WTC11 (cell line): ENCODE results near the gene AFF3. TPM values are rescaled to one million over a fixed set of nuclear protein-coding genes. Genes with fewer than 3 reads are reported as not detected.

Source experiments
- ATAC-seq: fragments of 200-7000 bp; cut with Tn5 transposase; 2 replicates; pipeline ENCODE4 v1.10.0; 2021; ENCODE audit warnings: mild to moderate bottlenecking, moderate library complexity
- CTCF ChIA-PET: fragments of 300-600 bp; sonication (Branson Sonifier 250); formaldehyde crosslinking; loops from one replicate; lab custom pipeline; 2021; ENCODE audit warnings: antibody characterized with exemption; lab: Charles Lee
- POLR2A ChIA-PET: fragments of 350-600 bp; sonication (Branson Sonifier 250); formaldehyde crosslinking; loops from one replicate; lab custom pipeline; 2021; ENCODE audit warnings: antibody characterized with exemption; lab: Charles Lee
- DNase-seq: peaks from one replicate; pipeline ENCODE4 v3.0.0; 2021; ENCODE audit warnings: low spot score
- H3K27ac Mint-ChIP-seq: 2 replicates; pipeline ENCODE4 v1.8.0; 2021; ENCODE audit warnings: mixed read lengths
- H3K27me3 Mint-ChIP-seq: 2 replicates; pipeline ENCODE4 v1.8.0; 2021; ENCODE audit warnings: low read depth, mild to moderate bottlenecking, moderate library complexity, mixed read lengths
- H3K36me3 Mint-ChIP-seq: 2 replicates; pipeline ENCODE4 v1.8.0; 2021; ENCODE audit warnings: mixed read lengths
- H3K4me1 Mint-ChIP-seq: 2 replicates; pipeline ENCODE4 v1.8.0; 2022; ENCODE audit warnings: mixed read lengths
- H3K4me3 Mint-ChIP-seq: 2 replicates; pipeline ENCODE4 v1.8.0; 2021; ENCODE audit warnings: mild to moderate bottlenecking, moderate library complexity, mixed read lengths
- H3K9me3 Mint-ChIP-seq: 2 replicates; pipeline ENCODE4 v1.8.0; 2021; ENCODE audit warnings: mixed read lengths
- ARID4B ChIP-seq: sonication (generic); formaldehyde crosslinking; IDR thresholded peaks from 2 replicates; pipeline ENCODE4 v1.8.0; 2023; ENCODE audit warnings: missing genetic modification reagents, mild to moderate bottlenecking, borderline replicate concordance
- CREM ChIP-seq: sonication (generic); formaldehyde crosslinking; IDR thresholded peaks from 2 replicates; pipeline ENCODE4 v1.8.1; 2022; ENCODE audit warnings: mild to moderate bottlenecking, missing genetic modification reagents, moderate library complexity
- GTF2I ChIP-seq: fragments of 250-450 bp; sonication (Bioruptor Pico); conservative IDR thresholded peaks from 2 replicates; pipeline ENCODE4 v1.4.0; 2021; ENCODE audit warnings: mild to moderate bottlenecking
- MLX ChIP-seq: sonication (generic); formaldehyde crosslinking; IDR thresholded peaks from 2 replicates; pipeline ENCODE4 v1.8.1; 2023; ENCODE audit warnings: mild to moderate bottlenecking, missing genetic modification reagents, moderate library complexity
- MXD4 ChIP-seq: fragments of 250-450 bp; sonication (Bioruptor Pico); IDR thresholded peaks from 2 replicates; pipeline ENCODE4 v1.8.0; 2021; ENCODE audit warnings: mild to moderate bottlenecking, moderate library complexity, borderline replicate concordance
- NFE2L1 ChIP-seq: sonication (generic); formaldehyde crosslinking; IDR thresholded peaks from 2 replicates; pipeline ENCODE4 v1.8.1; 2023; ENCODE audit warnings: missing genetic modification reagents
- PRRX2 ChIP-seq: fragments of 250-450 bp; sonication (Bioruptor Pico); IDR thresholded peaks from 2 replicates; pipeline ENCODE4 v1.8.0; 2021; ENCODE audit warnings: mild to moderate bottlenecking
- TCF7 ChIP-seq: sonication (generic); formaldehyde crosslinking; IDR thresholded peaks from 2 replicates; pipeline ENCODE4 v1.8.0; 2022; ENCODE audit warnings: mild to moderate bottlenecking, low read depth, missing genetic modification reagents, moderate library complexity
- ZNF263 ChIP-seq: sonication (generic); formaldehyde crosslinking; IDR thresholded peaks from 2 replicates; pipeline ENCODE4 v1.8.1; 2022; ENCODE audit warnings: low read depth, mild to moderate bottlenecking, moderate library complexity, missing genetic modification reagents
- ZNF396 ChIP-seq: fragments of 250-450 bp; sonication (Bioruptor Pico); IDR thresholded peaks from 2 replicates; pipeline ENCODE4 v1.8.0; 2021; ENCODE audit warnings: mild to moderate bottlenecking, moderate library complexity, borderline replicate concordance
- ZNF416 ChIP-seq: fragments of 250-450 bp; sonication (Bioruptor Pico); IDR thresholded peaks from 2 replicates; pipeline ENCODE4 v1.9.0; 2021; ENCODE audit warnings: mild to moderate bottlenecking, inconsistent platforms
- total RNA-seq: library from RNA; stranded (reverse); gene quantifications from 3 replicates; pipeline ENCODE4 v1.2.3, GENCODE V29; 2021
- TF ChIP-seq, protein P1 (sequence below): sonication (generic); formaldehyde crosslinking; IDR thresholded peaks from 2 replicates; pipeline ENCODE4 v1.8.1; 2022; ENCODE audit warnings: low read depth, missing genetic modification reagents, borderline replicate concordance
- TF ChIP-seq, protein P2 (sequence below): sonication (generic); formaldehyde crosslinking; IDR thresholded peaks from 2 replicates; pipeline ENCODE4 v1.8.1; 2022; ENCODE audit warnings: mild to moderate bottlenecking, missing genetic modification reagents, moderate library complexity, borderline replicate concordance
- TF ChIP-seq, protein P3 (sequence below): sonication (generic); formaldehyde crosslinking; IDR thresholded peaks from 2 replicates; pipeline ENCODE4 v1.8.1; 2023; ENCODE audit warnings: mild to moderate bottlenecking, missing genetic modification reagents

AFF3 gene
- total RNA-seq, 1 experiment from 2014 or later: 1.2 TPM

- H3K27me3 Mint-ChIP-seq: peaks cover 2% of the 10 kb centered on the region; the same call in 1 of the 2 replicates
- no peak overlapping the region for H3K4me3 Mint-ChIP-seq
- H3K9me3 Mint-ChIP-seq: peaks cover 12% of the 10 kb centered on the region; the same call in 1 of the 2 replicates
- H3K36me3 Mint-ChIP-seq: no peaks in the 10 kb centered on the region
- ATAC-seq (no peak), DNase-seq (no peak)
- ChIA-PET CTCF (no interaction called here), POLR2A (no interaction called here)
- no peak overlapping the region for H3K27ac Mint-ChIP-seq
- H3K4me1 Mint-ChIP-seq: no peaks in the 10 kb centered on the region
- no peak for TF ChIP-seq MLX
- no peak for TF ChIP-seq ZNF396
- no peak for TF ChIP-seq ARID4B (CRISPR knock-in tag)
- no peak for TF ChIP-seq ZNF416
- no peak for TF ChIP-seq NFE2L1 (CRISPR knock-in tag)
- TF ChIP-seq ZNF263 (CRISPR knock-in tag): no peak
- TF ChIP-seq MXD4 (CRISPR knock-in tag): no peak
- TF ChIP-seq, protein P1, sequence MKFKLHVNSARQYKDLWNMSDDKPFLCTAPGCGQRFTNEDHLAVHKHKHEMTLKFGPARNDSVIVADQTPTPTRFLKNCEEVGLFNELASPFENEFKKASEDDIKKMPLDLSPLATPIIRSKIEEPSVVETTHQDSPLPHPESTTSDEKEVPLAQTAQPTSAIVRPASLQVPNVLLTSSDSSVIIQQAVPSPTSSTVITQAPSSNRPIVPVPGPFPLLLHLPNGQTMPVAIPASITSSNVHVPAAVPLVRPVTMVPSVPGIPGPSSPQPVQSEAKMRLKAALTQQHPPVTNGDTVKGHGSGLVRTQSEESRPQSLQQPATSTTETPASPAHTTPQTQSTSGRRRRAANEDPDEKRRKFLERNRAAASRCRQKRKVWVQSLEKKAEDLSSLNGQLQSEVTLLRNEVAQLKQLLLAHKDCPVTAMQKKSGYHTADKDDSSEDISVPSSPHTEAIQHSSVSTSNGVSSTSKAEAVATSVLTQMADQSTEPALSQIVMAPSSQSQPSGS (CRISPR knock-in tag): no peak
- TF ChIP-seq CREM (CRISPR knock-in tag): no peak
- TF ChIP-seq, protein P2, sequence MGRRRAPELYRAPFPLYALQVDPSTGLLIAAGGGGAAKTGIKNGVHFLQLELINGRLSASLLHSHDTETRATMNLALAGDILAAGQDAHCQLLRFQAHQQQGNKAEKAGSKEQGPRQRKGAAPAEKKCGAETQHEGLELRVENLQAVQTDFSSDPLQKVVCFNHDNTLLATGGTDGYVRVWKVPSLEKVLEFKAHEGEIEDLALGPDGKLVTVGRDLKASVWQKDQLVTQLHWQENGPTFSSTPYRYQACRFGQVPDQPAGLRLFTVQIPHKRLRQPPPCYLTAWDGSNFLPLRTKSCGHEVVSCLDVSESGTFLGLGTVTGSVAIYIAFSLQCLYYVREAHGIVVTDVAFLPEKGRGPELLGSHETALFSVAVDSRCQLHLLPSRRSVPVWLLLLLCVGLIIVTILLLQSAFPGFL (CRISPR knock-in tag): no peak
- TF ChIP-seq, protein P3, sequence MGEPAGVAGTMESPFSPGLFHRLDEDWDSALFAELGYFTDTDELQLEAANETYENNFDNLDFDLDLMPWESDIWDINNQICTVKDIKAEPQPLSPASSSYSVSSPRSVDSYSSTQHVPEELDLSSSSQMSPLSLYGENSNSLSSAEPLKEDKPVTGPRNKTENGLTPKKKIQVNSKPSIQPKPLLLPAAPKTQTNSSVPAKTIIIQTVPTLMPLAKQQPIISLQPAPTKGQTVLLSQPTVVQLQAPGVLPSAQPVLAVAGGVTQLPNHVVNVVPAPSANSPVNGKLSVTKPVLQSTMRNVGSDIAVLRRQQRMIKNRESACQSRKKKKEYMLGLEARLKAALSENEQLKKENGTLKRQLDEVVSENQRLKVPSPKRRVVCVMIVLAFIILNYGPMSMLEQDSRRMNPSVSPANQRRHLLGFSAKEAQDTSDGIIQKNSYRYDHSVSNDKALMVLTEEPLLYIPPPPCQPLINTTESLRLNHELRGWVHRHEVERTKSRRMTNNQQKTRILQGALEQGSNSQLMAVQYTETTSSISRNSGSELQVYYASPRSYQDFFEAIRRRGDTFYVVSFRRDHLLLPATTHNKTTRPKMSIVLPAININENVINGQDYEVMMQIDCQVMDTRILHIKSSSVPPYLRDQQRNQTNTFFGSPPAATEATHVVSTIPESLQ (CRISPR knock-in tag): no peak
- TF ChIP-seq TCF7: no peak
Observed at GRCh38 chr2:99831772-99832171, 310.6 kb downstream of the AFF3 start.

GRCh38 chr2:99827296-99827999 lies 314.9 kb downstream of the AFF3 start:
- Mint-ChIP-seq H3K4me3 (no peak overlapping the region), H3K27ac (no peak overlapping the region), H3K4me1 (peaks cover 7% of the 10 kb centered on the region), H3K36me3 (no peaks in the 10 kb centered on the region), H3K27me3 (no peaks in the 10 kb centered on the region), H3K9me3 (peaks cover 12% of the 10 kb centered on the region; the same call in 1 of the 2 replicates)
- DNase-seq: no peak
- no peak for ATAC-seq
- TF ChIP-seq GTF2I (CRISPR knock-in tag): no peak
- no peak for TF ChIP-seq PRRX2
- ChIA-PET CTCF (no interaction called here), POLR2A (interaction anchor here (0.6 kb wide), 1 partner anchor 1152 kb away, joined by 3 read pairs; no protein-coding TSS in a partner anchor)
